Activated CD4-positive, alpha-beta T cell treated with anti-CD3 and anti-CD28 coated beads, Interleukin-2, amount 50 U/mL, for 1 hour (primary cell): Measurements from ENCODE around the gene ITGB1.

Experiments
- DNase-seq: peaks from one replicate; pipeline ENCODE4 v3.0.0-alpha.2; 2020

Gene ITGB1

DNA sequence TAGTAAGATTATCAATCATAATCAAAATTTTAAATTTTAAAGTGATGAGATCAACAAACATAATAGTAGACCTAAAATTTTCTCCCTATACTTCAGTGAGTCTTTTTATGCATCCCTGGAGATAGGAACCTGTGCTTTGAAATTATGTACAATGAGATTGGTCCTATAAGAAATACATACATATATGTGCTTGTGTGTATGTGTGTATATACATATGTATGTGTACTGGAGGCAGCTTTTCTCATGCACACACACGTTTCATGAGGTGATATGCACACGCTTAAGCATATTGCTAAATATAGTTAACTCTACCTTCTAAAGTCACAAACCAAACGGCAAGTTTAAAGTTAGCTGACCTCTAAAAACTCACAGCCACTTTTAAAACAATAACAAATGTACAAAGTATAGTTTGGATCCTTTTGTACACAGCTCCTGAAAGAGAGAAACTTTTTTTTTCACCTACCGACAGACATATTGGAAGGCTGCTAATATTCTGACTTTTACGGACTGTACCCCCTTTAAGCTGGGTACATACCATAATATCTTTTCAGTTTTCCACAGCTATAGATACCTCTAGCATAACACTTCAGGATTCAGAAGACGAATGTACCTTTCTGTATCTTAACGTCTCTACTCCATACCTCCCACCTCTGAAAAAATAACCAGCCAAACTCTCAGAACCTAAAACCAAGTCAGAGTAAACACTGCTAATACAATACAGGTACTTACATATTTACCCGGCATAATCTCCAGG is 3.3 kb downstream of the ITGB1 start:
- no peak for DNase-seq

DNA sequence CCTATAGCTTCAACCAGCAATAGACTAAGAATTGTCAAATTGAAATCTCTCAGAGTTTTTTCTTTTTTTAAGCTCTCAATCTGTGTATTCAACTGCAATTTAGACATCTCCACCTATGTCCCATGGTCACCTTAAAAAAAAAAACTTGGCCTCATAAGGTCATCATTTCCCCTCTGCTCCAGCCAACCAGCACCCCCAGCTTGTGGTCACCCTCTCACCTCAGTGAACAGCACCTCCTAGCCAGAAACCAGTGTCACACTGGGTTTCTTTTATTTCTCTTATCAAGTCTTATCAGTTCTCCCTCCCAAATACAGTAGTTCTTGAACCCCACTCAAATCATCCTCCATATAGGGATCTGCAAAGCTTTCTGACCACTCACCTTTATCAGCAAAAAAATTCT is 4.0 kb downstream of the ITGB1 start:
- no peak for DNase-seq

DNA sequence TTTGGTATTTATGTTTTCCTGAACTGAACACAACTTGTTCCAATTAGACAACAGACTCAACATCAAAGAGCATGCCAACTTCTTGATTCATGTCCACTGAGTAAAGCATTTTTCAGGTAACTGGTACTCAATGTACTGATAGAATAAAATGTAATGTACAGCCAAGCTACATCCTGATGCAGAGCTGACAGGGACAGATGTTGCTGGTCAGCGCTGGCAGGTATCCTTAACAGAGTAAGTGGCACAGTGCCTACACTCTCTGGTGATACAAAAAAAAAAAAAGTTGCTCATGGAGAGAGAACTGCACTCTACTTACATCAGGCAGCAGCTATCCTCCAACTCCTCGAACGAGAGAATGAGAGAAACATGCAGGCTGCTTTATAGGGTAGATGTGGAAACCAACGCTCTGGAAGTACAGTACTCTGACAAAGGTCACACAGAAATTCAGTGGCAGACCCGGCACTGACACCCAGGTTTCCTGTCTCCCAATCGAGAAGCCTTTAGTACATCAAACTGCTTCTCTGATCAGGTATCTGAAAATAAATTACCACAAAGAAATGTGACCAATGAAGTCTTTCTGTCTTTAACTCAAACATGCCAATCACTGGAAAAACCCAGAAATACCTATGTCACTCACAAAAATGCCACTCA is 4.6 kb downstream of the ITGB1 start:
- DNase-seq, result no peak

DNA sequence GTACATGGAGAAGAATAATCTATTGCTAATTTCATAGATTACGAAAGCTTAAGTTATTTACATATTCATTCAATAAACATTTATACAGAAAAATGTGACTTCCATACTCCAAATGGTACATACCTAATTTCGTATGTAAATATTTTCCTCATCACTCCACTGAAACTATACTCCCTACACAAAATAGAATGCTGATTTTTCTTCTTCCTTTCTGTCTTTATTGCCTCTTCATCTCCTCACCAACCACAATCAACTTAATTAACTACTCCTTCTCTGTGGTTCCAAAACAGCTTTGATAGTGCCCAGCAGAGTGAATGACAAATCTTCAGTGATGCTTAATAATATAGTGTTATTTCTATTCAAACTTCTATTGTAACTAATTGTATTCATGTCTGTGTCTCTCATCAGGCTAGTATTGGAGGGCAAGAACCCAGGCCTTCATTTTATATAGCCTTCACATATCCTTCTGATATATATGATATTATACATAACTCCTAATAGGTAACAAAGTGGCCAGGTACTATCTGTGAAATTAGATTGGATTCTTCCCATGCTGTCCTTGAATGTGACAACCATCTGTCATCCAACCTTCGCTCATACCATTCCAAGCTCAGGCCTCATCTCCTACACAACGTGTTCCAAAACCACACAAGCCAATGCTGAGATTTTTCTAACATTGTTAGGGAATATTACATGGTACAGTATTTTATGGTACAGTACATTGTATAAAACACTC is 5.3 kb downstream of the ITGB1 start:
- DNase-seq, result no peak

DNA sequence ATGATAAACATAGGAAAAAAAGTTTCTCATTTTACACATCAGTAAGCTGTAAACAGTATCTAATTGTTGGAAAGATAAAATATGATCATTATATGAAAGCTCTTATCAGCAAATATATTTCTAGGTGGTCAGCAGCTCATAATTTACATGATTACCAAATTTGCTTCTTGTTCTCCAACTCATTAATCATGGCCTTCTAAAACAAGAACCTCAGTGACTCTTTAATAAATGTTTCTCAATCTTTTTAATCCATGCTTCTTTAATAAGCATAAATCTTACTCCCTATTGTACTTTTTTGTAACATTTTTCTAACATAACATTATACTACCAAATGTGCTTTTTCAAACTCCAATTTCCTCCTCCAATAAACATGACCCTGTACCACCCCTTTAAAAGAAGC is 5.9 kb downstream of the ITGB1 start:
- no peak for DNase-seq

DNA sequence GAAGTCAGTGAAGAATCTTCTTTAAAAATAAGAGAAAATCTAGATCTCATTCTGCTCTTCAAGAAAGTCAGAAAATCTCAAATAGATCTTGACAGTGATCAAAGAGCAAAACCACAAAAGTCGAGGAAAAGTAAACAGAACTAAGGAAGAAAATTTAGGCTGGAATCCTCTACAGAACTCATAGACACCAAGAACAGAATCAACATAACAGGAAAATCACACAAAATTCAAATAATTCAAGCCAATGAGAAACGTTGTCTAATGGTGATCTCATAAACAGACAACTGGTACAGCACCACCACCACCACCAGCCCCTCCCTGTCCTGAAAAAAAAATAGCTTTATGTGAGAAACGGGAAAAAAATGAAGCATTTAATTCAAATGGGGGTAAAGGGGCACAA is 6.9 kb downstream of the ITGB1 start:
- no peak for DNase-seq

DNA sequence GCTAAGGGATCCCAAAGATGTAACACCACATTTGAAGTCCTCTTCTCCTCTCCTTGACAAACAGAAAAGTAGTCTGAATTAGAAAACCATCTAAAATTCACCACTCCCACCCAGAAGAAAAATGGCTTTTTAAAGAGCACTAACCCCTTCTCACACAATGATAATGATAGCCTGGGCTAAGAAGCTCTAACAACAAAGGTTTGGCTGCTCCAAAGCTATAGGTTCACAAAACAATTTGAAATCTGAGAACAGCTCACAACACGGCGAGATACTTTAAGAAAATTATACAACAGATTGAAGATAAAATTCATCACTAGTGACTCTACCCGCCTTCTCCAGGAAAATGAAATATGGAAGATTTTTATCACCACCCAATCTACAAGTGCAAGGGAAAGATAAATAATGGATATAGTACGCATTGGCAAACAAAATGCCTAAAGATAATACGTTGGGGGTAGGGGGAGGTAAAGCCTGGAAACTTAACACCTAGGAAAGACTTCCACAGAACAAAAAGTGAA is 7.4 kb downstream of the ITGB1 start:
- no peak for DNase-seq

DNA sequence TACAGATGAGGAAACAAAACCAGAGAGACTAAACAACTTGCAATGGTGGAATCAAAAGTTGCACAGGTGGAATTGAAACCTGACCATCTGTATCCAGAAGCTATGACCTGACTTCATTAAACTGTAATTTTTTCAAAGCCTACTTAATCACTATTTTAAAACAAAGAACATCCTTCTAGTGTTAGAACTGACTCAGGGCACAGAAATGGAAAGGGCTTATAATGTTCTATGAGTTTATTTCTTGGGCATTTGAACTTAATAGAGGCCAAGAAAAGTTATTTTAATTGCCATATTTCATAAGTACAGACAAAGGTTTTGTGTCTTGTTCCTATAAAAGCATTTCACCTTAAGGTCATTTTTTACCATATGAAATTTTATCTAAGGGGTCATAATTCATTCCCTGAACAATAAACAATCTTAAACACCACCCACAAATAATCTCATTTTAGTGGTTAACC is 8.8 kb downstream of the ITGB1 start:
- no peak for DNase-seq

DNA sequence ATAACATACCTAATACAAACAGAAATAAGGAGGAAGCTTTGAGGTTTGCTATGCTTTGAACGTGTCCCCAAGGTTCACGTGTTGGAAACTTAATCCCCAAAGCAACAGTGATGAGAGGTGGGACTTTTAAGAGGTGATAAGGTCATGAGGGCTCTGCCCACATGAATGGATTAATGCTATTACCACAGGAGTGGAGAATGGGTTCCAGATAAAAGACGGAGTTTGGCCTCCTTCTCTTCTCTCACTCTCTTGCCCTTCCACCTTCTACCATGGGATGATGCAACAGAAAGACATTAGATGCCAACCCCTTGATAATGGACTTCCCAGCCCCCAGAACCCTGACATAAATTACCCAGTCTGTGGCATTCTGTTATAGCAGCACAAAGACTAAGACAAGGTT is 9.6 kb downstream of the ITGB1 start:
- no peak for DNase-seq

DNA sequence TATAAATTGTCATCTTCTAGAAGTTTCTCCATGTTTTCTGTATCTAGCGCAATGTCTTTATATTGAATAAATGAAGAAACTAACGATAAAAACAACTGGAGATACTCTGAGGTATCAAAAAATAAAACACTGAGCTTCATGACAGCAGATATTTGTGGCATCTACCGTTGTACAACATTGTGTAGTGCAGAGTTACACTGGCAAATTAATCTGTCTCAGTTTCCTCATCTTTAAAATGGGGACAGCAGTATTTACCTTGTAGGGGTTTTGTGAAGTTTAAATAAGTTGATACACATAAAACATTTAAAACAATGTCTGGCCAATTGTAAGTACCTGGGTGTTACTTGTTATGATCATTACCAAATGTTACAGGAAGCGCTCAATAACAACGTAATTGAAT is 10.4 kb downstream of the ITGB1 start:
- DNase-seq, result no peak

DNA sequence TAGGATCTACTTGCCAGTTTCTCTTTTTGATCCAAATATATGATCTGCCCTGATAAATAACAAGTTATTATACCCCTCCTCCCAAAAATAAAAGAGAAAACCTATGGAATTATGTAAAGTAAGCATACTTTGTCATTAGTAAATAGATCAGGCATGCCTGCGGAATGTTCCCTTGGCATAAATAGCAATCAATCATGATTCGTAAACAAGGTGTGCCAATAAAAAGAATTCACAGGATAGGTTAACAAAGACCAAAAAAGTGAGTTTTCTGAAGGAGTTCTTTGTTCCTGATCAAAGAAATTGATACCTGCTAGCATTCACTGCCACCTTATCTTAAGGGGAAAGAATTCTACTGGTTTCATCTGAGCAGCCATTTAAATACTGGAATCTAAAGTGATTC is 11.9 kb downstream of the ITGB1 start:
- no peak for DNase-seq

DNA sequence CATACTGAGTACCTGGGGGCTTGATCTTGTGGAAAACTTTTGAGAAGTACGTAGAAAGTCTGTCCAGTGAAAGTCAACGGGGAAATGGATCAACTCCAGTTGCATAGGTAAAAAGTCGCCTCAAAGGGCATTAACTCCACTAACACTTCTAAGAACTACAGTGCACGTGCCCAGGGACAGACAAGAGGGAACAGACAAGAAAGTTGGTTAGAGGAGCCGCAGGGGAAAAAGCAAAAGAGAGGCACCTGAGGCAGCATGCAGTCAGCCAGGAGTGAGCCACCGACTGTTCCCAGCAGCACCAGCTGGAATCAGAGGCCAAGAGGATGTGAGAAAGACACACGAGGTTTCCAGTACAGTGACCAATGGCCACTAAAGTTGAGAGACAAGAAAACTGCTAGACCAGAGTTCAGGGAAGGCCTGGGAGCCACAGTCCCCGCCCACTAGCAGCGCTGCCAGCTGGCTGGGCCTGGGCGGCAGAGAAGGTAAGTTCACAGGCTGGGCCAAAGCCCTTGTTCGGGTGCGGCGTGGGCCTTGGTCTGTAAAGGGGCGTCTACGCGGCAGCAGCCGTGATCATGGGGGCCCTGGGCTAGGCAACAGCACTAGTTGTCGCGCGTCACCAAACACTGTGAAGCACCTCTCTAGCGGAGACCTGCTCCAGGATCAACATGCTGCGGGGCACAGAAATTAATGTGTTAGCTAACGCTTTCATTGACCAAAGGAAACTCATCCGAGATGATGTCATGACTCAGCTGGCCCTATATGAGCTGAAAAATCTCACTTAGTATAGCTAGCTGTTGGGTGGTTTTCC is 14.0 kb downstream of the ITGB1 start:
- no peak for DNase-seq

DNA sequence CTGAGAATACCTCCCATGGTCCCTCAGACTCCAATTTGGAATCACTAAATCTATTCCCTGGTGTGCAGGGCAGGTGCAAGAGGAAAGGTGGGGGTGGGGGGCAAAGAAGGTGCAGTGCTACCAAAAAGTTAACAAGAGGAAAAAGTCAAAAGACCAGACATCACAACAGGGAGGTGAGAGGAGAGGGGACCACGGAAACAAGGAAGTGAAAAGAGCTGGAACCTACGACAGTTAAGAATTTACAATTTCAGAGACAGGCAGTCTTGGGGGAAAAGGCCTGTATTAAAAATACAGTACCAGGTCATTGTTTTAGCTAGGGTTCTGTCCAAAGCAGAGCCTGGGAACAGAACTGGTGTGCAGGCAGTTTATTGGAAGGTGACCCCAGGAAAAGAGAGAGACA is 14.6 kb downstream of the ITGB1 start:
- no peak for DNase-seq

DNA sequence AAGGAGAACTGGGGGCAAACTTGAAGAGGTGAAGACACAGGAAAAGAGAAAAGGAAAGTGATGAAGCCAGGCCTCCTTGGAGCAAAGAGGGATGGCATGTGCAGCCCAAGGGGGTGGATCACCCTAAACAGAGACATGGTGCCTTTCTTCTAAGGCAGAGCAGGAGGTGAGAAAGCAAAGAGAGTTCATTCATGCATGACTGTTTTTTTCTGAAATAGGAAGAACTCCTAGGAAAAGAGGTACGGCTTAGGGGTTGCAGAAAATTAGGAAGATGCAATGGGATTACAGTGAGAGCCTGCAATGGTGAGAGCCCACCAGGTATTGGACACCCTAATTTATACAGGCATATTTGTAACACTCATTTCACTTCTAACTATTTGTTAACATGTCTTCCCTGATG is 15.9 kb downstream of the ITGB1 start:
- DNase-seq, result no peak

DNA sequence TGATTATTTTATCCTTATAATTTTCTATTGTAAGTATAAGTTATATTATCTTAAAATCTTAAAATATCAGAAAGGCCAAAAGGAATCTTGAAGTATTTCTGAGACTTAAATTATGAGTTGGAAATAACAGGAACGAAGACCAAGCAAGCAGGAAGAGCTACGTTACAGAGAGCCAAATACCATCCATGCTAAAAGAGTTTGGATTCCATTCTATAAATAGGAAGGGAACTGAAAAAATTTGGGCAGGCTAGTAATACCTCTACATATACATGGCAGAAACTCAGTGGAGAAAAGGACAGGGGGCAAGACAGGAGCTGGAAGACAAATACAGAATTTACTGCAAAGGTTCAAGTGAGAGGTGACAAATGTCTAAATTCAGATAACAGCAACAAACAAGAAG is 16.7 kb downstream of the ITGB1 start:
- no peak for DNase-seq

DNA sequence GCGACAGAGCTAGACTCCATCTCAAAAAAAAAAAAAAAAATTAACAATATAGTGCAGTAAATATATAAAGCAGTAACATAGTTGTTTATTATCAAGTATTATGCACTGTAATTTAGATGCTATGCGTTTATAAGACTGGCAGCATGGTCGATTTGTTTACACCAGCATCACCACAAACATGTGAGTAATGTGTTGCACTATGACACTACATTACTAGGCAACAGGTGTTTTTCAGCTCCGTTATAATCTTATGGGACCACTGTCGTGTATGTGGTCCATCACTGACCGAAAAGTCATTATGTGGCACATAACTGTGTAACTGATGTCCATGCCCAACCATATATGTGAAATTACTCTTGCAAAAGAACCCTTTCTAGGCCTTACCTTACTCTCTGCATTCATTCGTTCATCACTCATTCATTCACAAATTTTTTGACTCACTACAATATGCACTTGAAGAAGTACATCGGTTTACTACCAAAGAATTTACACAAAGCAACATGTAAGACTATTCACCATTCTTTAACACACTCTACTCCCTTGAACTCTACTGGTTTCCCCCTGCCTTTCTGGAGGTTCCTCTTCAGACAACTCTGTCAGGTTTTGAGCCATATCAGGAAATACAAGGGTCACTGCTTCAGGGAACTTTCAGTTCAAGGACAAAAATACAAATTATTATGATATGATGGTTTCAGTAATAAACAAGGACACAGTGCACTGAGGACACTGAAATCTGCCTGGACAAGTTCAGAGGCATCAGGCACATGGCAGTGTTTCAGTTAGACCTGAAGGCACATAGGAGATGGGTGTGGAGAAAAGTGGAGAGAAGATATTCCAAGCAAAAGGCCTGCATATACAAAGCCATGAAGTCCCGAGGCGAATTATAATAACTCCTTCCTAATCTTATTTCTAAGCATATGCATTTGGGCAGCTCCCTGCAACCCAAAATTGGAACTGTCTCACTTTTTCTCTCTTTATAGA is 17.4 kb downstream of the ITGB1 start:
- no peak for DNase-seq

DNA sequence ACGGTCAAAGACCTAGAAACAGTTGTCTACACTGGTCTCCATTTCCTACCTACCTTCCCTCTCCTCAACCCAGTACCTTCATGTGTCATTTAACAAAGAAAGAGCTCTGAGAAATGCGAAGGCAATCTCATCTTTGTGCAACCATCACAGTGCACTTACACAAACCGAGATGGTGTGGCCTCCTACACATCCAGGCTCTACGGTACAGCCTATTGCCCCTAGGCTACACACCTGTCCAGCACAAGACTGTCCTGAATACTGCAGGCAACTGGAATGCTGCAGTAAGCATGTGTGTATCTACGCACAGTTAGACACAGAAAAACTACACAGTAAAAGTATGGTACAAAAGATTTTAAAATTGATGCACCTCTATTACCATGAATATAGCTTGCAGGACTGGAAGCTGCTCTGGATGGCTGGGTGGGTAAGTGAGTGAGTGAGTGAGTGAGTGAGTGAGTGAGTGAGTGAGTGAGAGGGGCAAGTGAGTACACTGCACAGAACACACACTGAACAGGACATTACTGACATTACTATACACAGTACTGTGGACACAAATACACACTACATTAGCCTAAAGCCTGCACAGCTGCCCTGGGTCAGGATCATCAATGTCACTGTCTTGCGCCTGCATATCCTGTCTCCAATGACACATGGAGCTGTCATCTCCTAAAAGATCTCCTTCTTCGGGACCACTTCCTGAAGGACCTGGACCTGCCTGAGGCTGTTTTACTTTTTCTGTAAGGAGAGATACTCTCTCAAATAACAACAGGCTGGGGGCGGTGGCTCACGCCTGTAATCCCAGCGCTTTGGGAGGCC is 18.5 kb downstream of the ITGB1 start:
- DNase-seq, result no peak

DNA sequence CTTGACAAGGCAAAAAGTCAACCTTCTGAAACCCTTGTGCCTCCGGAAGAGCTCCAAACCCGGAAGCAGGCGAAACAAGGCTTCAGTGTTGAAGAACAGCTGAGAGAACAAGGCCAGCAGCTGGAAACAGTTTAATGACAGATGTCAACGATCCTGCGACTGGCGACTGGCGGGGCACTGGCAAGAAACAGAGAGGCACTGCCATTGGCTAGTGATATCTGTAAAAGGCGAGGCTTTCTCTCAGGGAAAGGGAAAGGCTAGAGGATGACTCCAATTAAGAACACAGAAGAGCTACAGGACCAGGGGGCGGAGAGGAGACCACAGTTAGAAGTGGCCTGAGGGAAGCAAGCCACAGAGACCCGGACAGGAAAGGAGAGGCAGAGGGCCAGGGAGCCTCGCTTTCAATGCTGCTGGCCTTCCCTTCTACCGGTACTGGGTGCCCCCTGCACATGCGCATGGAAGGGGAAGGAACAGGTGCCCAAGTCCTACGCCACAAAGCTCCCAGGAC is 19.4 kb downstream of the ITGB1 start:
- DNase-seq, result no peak

DNA sequence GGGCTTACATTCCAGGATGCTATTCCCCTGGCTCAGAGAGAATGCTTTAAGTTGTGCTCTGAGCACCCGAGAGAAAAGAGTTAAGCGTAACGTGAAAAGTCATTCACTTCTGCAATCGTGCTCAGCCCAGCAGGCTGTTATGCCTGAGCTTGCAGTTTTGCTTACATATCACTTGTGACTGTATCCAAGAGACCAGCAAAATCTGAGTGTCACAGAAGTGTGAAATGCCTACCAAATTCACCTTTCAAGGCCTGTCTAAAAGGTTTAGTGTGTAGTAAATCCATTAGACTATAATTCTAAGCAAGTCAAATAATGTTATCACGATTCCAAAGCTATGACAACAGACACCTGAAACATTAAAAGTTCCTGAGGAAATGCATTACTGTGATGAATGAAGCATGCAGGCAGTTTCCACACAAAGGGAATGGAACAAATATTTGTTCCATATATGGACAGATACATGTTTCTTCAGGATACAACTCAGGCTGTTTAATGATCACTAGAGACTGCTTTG is 20.1 kb downstream of the ITGB1 start:
- DNase-seq, result no peak

DNA sequence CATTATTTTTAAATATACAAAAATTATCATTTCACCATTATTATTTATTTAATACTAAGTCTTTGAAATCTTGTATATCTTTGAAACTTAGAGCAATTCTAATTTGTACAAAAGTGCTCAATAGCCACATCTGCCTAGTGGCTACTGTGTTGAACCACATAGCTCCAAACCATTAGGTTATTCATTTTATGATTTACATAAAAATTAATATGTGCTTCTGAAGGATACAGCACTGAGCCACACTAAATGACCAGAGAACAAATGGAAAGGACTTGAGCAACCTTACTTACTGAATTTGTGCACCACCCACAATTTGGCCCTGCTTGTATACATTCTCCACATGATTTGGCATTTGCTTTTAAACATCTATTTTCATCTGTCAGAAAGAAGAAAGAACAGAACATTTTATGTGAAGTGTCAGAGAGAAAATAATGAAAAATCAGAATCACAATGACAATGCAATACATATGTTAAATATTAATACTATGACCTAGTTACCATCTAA is 25.8 kb downstream of the ITGB1 start:
- DNase-seq, result no peak
